ENCODE results near the gene ARFGAP2. TPM values are rescaled to one million over a fixed set of nuclear protein-coding genes. Genes with fewer than 3 reads are reported as not detected.
A peak's percentile ranks its signal among the peaks of the same experiment; 100 is the strongest.
"Not testable (repeated sequence)": the region's sequence is repeated elsewhere in the genome, so short reads cannot be mapped to it uniquely, and the experiment has no call there.

ARFGAP2 gene
- 182 TPM for total RNA-seq

DNA sequence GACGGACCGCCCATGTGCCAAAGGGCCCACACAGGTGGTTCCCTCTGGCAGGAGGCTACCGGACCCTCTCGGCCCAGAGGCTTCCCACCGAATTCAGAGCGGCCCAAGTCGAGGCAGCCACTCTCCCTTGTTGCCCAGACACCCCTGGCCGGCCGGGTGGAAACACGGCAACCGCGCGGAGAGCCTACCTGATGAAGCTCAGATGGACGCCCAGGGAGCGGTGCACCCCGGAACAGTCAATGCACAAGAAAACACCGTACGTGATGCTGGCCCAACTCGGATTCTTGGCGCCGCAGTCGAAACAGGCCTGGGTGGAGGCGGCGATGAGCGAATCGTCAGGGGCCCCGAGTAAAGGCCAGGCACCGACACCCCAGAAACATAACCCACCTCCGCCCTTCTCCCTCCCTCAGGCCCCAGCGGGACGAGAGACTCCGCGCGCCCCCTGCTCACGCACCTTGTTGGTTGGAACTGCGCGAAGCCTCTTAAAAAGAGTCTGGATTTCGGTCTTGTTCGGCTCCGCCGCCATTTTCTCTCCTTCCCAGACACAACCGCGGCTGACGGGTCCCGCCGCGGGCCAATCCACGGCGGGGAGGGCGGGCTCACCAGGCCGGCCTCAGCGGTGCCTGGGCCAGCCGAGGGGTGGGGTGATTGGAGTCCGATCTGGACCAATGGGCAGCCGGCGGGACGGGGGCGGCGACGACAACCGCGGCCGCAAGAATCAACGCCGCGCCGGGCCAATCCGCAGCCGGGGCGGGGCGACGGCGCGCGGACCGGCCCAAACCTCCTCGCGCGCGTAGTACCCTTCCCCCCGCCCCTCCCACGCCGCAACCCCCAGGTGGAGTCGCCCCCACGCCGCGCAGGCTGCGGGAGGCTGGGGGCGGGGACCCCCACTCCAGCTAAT is at the start of gene ARFGAP2:
ARFGAP2 (minus strand) TSS at position 552 of the 901 bp plus-strand sequence; CDS start at position 526, 26 bp downstream.
- Histone ChIP-seq H3K4me3 (ENCODE audit: low read length) (peak within 1 kb of the TSS; percentile 99), H3K9me3 (ENCODE audit: low read depth, low read length) (no peaks in the 10 kb centered on the region), H3K4me1 (ENCODE audit: insufficient read depth, low read length) (peaks cover 36% of the 10 kb centered on the region), H3K27me3 (ENCODE audit: insufficient read depth, low read length) (no peaks in the 10 kb centered on the region)

DNA sequence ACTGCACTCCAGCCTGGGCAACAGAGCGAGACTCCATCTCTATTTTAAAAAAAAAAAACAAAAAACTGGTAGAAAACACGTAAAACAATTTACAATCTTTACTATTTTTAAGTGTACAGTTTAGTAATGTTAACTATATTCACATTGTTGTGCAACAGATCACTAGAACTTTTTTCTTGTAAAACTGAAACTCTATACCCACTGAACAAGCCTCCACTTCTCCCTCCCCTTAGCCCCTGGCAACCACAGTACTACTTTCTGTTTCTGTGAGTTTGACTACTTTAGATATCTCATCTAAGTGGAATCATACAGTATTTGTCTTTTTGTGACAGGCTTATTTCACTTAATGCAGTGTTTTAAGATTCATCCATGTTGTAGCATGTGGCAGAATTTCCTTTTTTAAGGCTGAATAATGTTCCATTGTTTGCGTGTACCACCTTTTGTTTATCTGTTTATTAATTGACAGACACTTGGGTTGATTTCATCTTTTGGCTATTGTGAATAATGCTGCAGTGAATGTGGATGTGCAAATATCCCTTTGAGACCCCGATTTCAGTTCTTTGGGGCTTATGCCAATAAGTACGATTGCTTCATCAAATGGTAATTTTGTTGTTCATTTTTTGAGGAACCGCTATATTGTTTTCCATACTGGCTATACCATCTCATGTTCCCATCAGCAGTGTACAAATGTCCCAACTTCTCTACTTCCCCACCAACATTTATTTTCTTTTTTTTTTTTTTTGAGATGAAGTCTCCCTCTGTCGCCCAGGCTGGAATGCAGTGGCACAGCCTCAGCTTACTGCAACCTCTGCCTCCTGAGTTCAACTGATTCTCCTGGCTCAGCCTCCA is 49.1 kb upstream of the ARFGAP2 start:
- Histone ChIP-seq H3K4me1 (ENCODE audit: insufficient read depth, low read length) (peaks cover 9% of the 10 kb centered on the region), H3K9me3 (ENCODE audit: low read depth, low read length) (no peaks in the 10 kb centered on the region), H3K27me3 (ENCODE audit: insufficient read depth, low read length) (no peaks in the 10 kb centered on the region), H3K4me3 (ENCODE audit: low read length) (no peak overlapping the region)

DNA sequence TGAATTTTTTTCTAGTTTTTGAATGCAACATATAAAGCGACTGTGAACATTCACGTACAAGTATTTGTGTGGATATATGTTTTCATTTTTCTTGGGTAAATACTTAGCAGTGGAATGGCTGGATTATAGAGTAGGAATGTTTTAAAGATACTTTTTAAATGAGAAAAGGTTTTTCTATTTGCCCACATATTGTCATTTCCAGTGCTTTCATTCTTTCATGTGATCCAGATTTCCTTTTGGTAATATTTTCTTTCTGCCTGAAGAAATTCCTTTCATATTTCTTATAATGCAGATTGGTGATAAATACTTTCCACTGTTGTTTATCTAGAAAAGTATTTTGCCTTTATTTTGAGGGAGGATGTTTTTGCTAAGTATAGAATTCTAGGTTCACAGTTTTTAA is 46.0 kb upstream of the ARFGAP2 start:
- no peak overlapping the region for H3K4me3 ChIP-seq (ENCODE audit: low read length)
- H3K9me3 ChIP-seq (ENCODE audit: low read depth, low read length): no peaks in the 10 kb centered on the region
- H3K27me3 ChIP-seq (ENCODE audit: insufficient read depth, low read length): no peaks in the 10 kb centered on the region
- peaks cover 9% of the 10 kb centered on the region for H3K4me1 ChIP-seq (ENCODE audit: insufficient read depth, low read length)

DNA sequence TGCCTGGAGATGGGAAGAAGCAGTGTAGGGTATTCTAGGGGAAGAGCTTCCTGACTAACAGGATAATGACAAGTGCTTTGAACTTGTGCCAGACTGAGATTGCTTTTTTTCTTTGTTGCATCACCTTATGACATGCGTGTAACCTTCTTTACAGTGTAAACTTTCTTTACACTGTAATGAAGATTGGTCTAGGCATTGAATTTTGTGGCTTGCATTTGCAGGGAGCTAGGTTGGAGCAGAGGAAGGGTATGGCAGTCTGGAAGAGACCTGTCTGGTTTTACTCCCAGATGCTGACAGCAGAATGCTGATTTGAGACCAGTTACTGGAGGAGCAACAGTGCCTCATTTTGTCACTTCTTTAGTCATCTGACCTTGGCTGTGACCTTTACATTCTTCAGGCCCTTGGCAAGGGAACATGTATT is 43.7 kb upstream of the ARFGAP2 start:
- no peaks in the 10 kb centered on the region for H3K9me3 ChIP-seq (ENCODE audit: low read depth, low read length)
- no peaks in the 10 kb centered on the region for H3K27me3 ChIP-seq (ENCODE audit: insufficient read depth, low read length)
- H3K4me3 ChIP-seq (ENCODE audit: low read length): no peak overlapping the region
- peaks cover 18% of the 10 kb centered on the region for H3K4me1 ChIP-seq (ENCODE audit: insufficient read depth, low read length)

DNA sequence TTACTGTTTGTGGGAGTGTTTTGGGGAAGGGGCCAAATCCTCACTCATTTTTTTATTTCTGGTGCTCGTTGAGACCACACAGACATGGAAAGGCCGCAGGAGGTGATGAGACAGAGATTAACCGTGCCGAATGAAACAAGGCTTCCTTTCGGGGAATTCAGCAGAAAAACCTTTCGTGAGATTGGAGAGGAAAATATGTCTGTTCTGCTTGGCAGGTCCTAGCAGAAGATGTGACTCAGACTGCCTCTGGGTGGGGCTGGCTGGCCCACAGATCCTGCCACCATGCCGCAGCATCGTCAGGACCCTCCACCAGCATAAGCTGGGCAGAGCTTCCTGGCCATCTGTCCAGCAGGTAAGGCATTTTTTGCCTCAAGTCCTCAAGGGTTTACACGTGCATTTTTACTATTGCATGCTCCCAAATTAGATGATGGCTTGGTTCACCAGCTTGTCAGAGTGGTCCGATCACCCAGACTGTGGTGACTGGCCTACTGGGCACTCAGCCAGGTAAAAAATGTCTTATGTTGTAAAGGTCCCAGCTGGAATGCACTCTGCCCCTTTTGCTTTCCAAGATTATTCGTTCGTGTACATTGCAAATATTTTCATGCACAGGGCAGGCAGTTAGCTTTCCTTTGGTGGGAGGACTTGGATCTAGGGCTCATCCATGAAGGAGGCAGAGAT is 39.6 kb upstream of the ARFGAP2 start:
- Histone ChIP-seq H3K9me3 (ENCODE audit: low read depth, low read length) (no peaks in the 10 kb centered on the region), H3K27me3 (ENCODE audit: insufficient read depth, low read length) (no peaks in the 10 kb centered on the region), H3K4me1 (ENCODE audit: insufficient read depth, low read length) (peaks cover 27% of the 10 kb centered on the region), H3K4me3 (ENCODE audit: low read length) (peak overlapping the region; percentile 76)

DNA sequence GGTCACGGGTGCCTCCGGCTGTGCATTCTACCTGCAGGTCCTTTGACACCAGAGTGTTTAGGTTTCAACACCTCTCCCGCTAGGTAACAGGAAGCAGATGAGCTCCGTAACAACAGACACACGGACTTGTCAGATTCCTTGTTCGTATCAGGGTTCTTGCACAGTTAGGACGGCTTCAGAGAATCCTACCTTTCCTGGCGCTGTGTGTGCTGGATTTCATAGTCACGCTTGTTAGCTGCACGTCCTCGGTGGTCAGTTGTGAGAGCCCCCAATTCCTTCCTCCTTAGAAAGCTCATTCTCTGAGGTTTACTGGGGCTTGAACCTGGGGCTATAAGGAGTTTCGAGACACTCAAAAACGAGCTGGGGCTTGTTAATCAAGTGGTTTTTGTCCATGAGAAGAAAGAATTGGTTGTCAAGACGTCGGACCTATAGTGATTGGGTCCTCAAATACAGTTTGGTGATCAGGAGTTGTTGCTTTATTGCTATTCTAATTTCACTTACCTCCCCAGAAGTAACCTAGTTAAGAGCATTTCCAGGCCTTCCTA is 38.8 kb upstream of the ARFGAP2 start:
- Histone ChIP-seq H3K27me3 (ENCODE audit: insufficient read depth, low read length) (no peaks in the 10 kb centered on the region), H3K4me1 (ENCODE audit: insufficient read depth, low read length) (peaks cover 27% of the 10 kb centered on the region), H3K4me3 (ENCODE audit: low read length) (peak overlapping the region; percentile 76), H3K9me3 (ENCODE audit: low read depth, low read length) (no peaks in the 10 kb centered on the region)

DNA sequence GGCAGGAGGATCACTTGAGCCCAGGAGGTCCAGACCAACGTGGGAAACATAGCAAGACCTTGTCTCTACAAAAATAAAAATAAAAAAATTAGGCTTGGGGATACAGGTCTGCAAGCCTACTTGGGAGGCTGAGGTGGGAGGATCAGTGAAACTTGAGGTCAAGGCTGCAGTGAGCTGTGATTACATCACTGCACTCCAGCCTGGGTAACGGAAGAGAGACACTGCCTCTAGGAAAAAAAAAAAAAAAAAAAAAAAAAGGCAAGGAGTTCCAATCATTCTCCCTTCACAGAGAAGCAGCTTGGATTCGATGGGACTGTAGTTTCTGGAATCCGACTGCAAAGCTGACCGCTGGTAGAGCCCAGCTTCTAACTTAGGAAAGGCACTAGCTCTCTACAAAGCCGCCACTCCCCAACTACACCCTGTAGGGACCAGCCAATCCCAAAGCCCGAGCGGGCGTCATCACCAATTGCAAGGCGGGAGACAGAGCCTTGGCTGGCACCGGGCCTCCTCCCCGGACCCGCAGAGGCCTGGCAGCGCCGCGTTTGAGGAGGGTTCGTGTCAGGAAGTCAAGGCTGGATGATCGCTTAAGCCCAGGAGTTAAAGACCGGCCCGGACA is 37.4 kb upstream of the ARFGAP2 start:
- peak overlapping the region; percentile 76 for H3K4me3 ChIP-seq (ENCODE audit: low read length)

DNA sequence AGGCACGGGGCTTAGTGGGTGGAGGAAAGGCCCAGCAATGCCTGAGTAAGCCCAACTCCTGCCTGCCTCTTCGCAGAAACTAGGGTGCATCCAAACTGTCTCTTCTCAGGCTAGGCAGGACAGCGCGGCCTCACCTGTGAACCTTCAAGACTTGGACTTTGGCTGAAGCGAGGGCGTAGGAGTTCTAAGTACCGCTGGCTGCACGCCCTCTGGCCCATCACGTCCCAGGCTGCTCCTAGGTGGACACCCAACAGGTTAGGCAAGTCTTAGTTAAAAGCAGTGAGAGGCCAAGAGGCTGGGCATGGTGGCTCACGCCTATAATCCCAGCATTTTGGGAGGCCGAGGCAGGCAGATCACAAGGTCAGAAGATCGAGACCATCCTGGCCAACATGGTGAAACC is 36.3 kb upstream of the ARFGAP2 start:
- no peak overlapping the region for H3K4me3 ChIP-seq (ENCODE audit: low read length)
- peaks cover 27% of the 10 kb centered on the region for H3K4me1 ChIP-seq (ENCODE audit: insufficient read depth, low read length)

More for the DNA sequence above, 37.4 kb upstream of the ARFGAP2 start:
- Histone ChIP-seq H3K9me3 (ENCODE audit: low read depth, low read length) (no peaks in the 10 kb centered on the region), H3K27me3 (ENCODE audit: insufficient read depth, low read length) (no peaks in the 10 kb centered on the region), H3K4me1 (ENCODE audit: insufficient read depth, low read length) (peaks cover 27% of the 10 kb centered on the region)

DNA sequence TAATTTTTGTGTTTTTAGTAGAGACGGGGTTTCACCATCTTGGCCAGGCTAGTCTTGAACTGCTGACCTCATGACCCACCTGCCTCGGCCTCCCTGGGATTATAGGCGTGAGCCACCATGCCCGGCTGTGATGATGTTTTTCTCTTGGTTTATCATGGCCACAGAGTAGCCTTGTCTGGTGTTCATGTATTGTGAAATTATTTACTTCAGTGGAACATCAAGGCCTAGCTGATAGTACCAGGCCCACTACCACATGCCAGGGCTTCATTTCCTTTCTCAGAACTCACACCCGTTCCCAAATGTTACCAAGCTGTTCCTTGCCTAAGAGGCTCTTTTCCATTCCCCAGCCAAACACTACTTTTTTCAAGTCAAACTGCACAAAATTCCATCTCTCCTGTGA is 31.9 kb upstream of the ARFGAP2 start:
- Histone ChIP-seq H3K27me3 (ENCODE audit: insufficient read depth, low read length) (no peaks in the 10 kb centered on the region), H3K4me3 (ENCODE audit: low read length) (no peak overlapping the region), H3K9me3 (ENCODE audit: low read depth, low read length) (no peaks in the 10 kb centered on the region), H3K4me1 (ENCODE audit: insufficient read depth, low read length) (peaks cover 2% of the 10 kb centered on the region)

More for the DNA sequence above, 36.3 kb upstream of the ARFGAP2 start:
- Histone ChIP-seq H3K27me3 (ENCODE audit: insufficient read depth, low read length) (no peaks in the 10 kb centered on the region), H3K9me3 (ENCODE audit: low read depth, low read length) (no peaks in the 10 kb centered on the region)

DNA sequence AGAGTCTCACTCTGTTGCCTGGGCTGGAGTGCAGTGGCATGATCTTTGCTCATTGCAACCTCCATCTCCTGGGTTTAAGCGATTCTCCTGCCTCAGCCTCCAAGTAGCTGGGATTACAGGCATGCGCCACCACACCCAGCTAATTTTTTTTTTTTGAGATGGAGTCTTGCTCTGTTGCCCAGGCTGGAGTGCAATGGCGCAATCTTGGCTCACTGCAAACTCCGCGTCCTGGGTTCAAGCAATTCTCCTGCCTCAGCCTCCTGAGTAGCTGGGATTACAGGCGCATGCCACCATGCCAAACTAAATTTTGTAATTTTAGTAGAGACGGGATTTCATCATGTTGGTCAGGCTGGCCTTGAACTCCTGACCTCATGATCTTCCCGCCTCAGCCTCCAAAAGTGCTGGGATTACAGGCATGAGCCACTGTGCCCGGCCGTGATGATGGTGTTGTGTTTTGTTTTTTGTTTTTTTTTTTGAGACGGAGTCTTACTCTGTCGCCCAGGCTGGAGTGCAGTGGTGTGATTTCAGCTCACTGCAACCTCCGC is 31.4 kb upstream of the ARFGAP2 start:
- not testable (repeated sequence) for H3K27me3 ChIP-seq (ENCODE audit: insufficient read depth, low read length); H3K4me3 ChIP-seq (ENCODE audit: low read length); H3K4me1 ChIP-seq (ENCODE audit: insufficient read depth, low read length); H3K9me3 ChIP-seq (ENCODE audit: low read depth, low read length)

DNA sequence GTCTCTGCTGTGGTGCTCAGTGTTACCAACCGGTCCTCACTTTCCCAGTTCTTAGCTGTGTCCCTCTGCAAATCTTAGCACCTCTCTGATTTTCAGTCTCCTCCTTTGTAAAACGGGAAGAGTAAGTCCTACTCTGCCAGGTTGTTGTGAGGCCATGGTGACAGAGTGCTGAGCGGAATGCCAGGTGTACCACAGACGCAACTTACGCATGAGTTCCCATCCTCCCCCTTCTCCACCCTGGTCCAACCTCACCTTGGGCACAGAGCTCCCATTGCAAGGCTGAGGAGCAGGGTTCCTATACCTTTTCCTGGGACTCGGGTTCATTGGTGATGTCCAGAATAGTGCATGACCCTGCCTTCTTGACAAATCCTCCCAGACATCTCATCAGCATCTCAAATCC is 30.8 kb upstream of the ARFGAP2 start:
- H3K4me3 ChIP-seq (ENCODE audit: low read length): no peak overlapping the region
- H3K4me1 ChIP-seq (ENCODE audit: insufficient read depth, low read length): no peaks in the 10 kb centered on the region
- no peaks in the 10 kb centered on the region for H3K9me3 ChIP-seq (ENCODE audit: low read depth, low read length)
- no peaks in the 10 kb centered on the region for H3K27me3 ChIP-seq (ENCODE audit: insufficient read depth, low read length)

DNA sequence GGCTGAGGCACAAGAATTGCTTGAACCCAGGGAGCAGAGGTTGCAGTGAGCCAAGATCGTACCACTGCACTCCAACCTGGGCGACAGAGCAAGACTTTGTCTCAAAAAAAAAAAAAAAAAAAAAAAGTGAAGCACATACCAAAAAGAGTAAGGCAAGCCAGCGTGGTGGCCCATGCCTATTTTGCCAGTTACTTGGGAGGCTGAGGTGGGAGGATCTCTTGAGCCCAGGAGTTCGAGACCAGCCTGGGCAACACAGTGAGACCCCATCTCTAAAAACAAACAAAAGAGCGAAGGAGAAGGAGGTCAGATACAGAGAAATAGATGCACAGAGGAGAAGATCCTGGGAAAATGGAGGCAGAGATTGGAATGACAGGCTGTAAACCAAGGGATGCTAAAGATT is 29.9 kb upstream of the ARFGAP2 start:
- not testable (repeated sequence) for H3K9me3 ChIP-seq (ENCODE audit: low read depth, low read length); H3K4me1 ChIP-seq (ENCODE audit: insufficient read depth, low read length); H3K4me3 ChIP-seq (ENCODE audit: low read length); H3K27me3 ChIP-seq (ENCODE audit: insufficient read depth, low read length)

DNA sequence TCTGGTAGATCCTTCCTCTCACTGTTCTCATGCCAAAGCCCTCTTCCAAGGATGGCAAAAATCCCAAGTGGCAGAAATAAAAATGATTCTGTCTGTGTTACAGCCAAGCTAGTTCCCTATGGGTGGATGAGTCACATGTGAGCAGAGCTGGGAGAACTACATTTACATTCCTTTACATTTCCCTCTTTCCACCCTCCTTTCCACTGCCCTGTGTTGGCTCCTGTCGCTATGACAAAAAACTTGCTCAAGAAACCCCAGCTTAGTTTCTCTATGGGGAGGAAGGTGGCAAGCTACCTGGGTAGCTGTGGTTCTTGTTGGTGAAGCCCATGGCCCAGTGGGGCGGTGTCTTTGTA is 27.9 kb upstream of the ARFGAP2 start:
- H3K9me3 ChIP-seq (ENCODE audit: low read depth, low read length): no peaks in the 10 kb centered on the region
- no peaks in the 10 kb centered on the region for H3K4me1 ChIP-seq (ENCODE audit: insufficient read depth, low read length)
- no peak overlapping the region for H3K4me3 ChIP-seq (ENCODE audit: low read length)
- no peaks in the 10 kb centered on the region for H3K27me3 ChIP-seq (ENCODE audit: insufficient read depth, low read length)

DNA sequence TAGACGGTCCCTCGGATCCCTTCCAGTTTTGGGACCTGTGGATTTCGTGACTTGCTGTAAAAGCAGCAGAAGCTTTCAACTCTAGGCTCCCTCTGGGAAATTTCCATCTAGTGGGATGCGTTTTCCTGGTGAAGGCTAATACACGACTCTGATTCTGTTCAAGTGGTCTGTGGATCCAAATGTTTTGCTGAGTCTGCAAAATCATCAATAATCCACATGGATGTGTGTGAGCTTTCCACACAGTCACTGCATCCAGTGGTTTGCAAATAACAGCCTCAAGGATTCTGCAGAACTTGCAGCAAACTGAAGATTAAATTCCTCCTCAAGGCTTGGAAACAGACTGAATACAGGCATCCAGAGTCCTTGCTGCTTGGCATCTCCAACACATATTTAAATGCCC is 25.9 kb upstream of the ARFGAP2 start:
- H3K4me3 ChIP-seq (ENCODE audit: low read length): no peak overlapping the region
- H3K4me1 ChIP-seq (ENCODE audit: insufficient read depth, low read length): no peaks in the 10 kb centered on the region
- no peaks in the 10 kb centered on the region for H3K9me3 ChIP-seq (ENCODE audit: low read depth, low read length)
- H3K27me3 ChIP-seq (ENCODE audit: insufficient read depth, low read length): no peaks in the 10 kb centered on the region

All from mononuclear cell (primary cell).